Dermis microvascular lymphatic vessel endothelial cell (primary cell): ENCODE measurements around the gene CHFR. TPM values are rescaled to one million over a fixed set of nuclear protein-coding genes. Genes with fewer than 3 reads are reported as not detected.
A peak's percentile ranks its signal among the peaks of the same experiment; 100 is the strongest.
"Not testable (repeated sequence)": the region's sequence is repeated elsewhere in the genome, so short reads cannot be mapped to it uniquely, and the experiment has no call there.

Experiments
- DNase-seq, 2 donors: peaks; one replicate each; pipeline versions ENCODE4 v3.0.0 to v3.0.0-alpha.2; 2010; ENCODE audit warnings: low read depth in 2 of 2
- total RNA-seq: library from RNA; depleted of rRNA; stranded (reverse); fragments of >200 nt; gene quantifications from 2 replicates; pipeline ENCODE4 v1.2.1, GENCODE V29; 2014

Gene CHFR
- total RNA-seq, 1 donor from 2014 or later = 32.6 TPM

GRCh38 chr12:132812631-132813305 is 74.6 kb downstream of the CHFR start:
- no peak for DNase-seq

DNA sequence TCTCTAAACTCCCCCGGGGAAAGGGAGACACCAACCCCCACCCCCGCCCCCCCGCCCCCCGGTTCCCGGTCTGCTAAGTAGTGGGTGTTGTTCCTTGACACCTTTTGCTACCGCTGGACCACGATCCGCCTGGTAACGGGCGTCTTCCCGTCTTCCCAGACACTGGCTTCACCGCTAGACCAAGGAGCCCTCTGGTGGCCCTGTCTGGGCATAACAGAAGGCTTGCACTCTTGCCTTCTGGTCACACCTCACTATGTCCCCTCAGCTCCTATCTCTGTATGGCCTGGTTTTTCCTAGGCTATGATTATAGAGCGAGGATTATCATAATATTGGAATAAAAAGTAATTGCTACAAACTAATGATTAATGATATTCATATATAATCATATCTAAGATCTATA is 78.0 kb downstream of the CHFR start:
- DNase-seq = peak in 1 of 2 donors; percentile 24

- DNase-seq = no peak
Observed at GRCh38 chr12:132807295-132808092, 79.9 kb downstream of the CHFR start.

DNA sequence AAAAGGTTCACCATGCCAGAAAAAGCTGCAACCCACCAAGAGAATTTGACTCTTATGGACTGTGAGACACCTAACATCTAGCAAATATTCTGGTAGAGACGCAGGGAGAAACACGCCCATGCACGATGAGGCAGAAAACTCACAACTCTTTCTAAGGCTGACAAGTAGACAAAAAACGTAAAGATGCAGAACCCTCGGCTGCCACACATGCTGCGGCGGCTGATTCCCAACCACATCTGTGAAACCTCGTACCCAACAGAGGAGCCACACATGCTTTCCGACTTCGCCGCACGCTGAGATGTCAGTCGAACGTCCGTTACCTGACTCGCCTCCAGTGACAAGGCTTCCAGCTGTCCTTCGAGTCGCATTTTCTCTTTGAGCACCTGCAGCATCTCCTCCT is 80.5 kb downstream of the CHFR start:
- DNase-seq = no peak

DNA sequence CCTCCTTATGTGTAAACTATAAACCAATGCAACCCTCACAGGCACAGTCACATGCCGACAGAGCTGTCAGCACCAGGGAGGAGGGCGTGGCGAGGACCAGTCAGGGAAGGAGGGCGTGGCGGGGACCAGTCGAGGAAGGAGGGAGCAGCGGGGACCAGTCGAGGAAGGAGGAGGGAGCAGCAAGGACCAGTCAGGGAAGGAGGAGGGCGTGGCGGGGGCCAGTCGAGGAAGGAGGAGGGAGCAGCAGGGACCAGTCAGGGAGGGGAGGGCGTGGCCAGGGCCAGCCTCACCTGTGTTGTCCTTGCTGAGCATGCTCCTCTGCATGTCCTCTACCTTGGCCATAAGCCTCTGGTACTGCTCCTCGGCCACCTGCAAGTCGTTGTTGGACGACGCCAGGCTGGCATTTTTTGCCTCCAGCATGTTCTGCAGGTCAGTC is 83.0 kb downstream of the CHFR start:
- DNase-seq = no peak

- DNase-seq = no peak
Observed at GRCh38 chr12:132803888-132804287, 83.5 kb downstream of the CHFR start.

GRCh38 chr12:132803125-132803524 is 84.3 kb downstream of the CHFR start:
- no peak for DNase-seq

DNA sequence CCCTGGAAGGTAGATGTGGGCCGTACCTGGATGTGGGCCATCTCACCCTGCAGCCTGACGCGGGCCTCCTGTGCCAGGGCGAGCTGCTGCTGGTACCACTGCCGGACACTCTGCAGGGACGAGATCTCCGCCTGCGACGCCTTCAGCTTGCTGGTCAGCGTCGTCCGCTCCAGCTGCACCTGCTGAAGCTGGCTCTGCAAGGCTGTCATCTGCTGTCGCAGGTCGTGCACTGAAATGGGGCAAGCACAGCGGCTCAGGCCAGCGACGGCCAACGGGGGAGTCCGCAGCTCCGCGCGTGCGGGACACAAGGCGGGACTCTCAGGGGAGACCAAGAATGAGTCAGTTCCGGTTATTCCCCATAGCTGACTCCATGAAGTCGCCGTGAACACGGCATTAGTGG is 85.7 kb downstream of the CHFR start:
- DNase-seq = no peak

GRCh38 chr12:132798836-132799235 is 88.6 kb downstream of the CHFR start:
- DNase-seq = no peak

- no peak for DNase-seq
Observed at GRCh38 chr12:132797820-132798570, 89.4 kb downstream of the CHFR start.

GRCh38 chr12:132795847-132796246 is 91.6 kb downstream of the CHFR start:
- DNase-seq = no peak

GRCh38 chr12:132791940-132792339 is 95.5 kb downstream of the CHFR start:
- not testable (repeated sequence) for DNase-seq

DNA sequence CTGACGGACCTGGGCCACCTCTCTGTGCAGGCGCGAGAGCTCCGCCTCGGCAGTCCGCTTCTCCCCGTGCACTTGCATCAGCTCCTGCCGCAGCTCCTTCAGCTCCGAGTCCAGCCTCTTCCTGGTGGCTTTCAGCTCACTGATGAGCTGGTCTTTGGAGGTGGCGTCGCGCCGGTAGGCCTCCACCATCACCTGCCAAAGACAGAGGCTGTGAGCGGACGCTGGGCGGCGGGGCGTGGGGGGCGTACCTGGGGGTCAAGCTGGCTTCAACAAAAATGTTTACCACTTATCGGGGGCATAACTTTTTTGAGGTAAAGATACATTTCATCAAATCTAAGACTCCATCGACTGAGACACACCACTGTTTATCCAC is 98.3 kb downstream of the CHFR start:
- no peak for DNase-seq

DNA sequence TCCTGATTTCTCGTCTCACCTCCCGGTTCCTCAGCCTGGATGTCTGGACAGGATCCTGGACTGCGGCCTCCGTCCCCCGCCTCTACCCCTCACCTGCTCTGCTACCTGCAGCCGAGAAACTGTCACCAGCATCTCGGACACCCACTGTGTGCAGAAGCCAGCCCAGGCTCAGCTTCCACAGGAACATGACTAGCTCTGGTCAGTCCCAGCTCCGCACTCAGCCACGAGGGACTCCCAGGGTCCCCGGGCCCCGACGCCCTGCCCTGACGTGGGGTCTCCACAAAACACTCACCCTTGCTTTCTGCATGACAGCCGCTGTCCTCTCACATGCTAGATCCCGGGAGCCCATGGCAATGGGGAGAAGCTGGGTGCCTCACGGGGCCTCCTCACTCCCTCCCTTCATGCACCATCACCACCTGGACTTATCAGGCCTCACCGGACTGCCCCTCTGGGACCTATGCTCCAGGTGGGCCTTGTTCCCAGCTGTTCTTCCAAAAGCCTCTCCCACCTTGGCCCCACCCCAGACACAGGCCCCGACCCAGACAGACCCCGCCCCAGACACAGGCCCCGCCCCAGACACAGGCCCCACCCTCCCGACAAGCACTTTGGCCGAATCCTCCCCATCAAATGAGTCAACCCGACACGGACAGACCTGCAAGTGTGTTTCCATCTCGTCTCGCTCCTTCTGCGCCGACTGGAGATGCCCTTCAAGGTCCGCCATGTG is 98.9 kb downstream of the CHFR start:
- DNase-seq = no peak

DNA sequence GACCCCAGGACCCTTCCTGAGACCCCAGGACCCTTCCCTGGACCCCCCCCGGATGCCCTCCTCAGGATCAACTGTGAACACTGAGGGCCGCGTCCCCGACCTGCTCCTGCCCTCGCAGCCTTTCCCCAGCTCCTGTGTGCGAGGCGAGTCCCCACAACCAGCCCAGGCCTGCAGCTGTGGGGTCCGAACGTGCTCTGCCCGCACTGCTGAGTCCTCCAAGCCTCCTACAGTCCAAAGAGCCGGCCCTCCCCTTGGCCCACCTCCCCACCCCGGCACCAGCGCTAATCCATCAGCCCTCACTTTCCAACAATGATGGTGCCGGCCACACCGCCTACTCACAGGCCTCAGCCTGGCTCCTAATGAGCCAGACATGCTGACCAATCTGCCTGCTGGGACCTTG is 99.5 kb downstream of the CHFR start:
- no peak for DNase-seq

DNA sequence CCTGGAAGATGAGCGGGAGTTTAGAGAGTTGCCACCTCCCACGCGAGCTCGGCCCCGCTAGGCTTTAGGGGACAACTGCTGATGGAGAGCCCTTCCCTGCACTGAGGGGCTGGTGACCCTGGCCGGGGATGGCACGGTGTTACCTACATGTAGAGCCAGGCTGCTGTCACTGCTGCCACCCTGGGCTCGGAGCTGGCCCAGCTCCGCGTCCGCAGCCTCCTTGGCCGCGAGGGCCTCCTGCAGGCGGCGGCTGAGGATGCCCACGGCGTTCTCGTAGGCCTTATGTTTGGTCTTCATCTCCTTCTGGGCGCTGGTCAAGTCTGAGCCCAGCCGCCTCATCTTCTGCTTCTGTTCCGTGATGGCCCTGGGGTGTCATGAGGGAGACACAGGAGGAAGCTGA is 101.2 kb downstream of the CHFR start:
- DNase-seq = no peak

GRCh38 chr12:132784580-132784979 is 102.8 kb downstream of the CHFR start:
- DNase-seq = no peak

DNA sequence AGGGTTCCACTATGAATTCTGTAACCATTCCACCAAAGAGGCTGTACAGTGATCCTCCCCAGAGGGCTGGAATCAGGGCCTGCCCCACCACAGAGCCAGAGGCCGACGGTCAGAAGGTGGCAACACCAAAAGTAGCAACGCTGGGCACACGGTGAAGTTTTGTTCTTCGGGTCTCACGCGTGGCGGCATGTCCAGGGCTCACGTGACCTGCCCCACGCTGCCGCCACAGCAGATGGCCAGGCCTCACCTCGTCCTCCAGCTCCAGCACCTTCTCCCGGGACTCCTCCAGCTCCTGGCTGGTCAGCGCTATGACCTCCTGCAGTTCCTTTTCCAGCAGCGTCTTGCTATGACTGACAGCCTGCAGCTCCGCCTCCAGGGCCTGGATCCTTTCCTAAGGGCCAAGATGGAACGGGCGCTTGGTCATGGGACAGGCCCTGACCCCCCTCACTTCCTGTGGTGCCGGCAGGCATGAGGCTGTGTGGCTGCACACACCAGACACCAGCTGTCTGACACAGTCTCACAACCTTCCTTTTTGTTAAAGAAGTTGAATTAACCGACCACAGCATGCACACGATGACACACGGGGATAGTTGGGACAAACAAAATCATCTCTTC is 103.4 kb downstream of the CHFR start:
- no peak for DNase-seq
